ENCODE data around the gene MYADML2.

The MYADML2 gene

GRCh38 chr17:81940538-81941483 is 6.2 kb downstream of the MYADML2 start:
- Histone ChIP-seq H3K27me3 (ENCODE audit: control insufficient read depth in 1 of 2, insufficient read depth in 1 of 2, low read length in 2 of 2) (peaks cover 13 to 47% of the 10 kb centered on the region in 2 experiments), H3K9ac (ENCODE audit: low read length) (no peak overlapping the region), H3K14ac (ENCODE audit: low read length in 2 of 2) (peak overlapping the region in 1 of 2 experiments; percentile 22), H3K9me3 (ENCODE audit: control insufficient read depth, low read length) (no peaks in the 10 kb centered on the region), H3K4ac (ENCODE audit: low read depth in 1 of 2, low read length in 2 of 2) (no peak overlapping the region), H3K79me1 (replicated peaks; ENCODE audit: low read length, poor library complexity, severe bottlenecking) (peaks cover 6% of the 10 kb centered on the region), H4K91ac (ENCODE audit: low read length) (no peak overlapping the region), H4K8ac (ENCODE audit: low read length) (no peak overlapping the region), H2AFZ (ENCODE audit: low read depth, low read length) (no peak overlapping the region), H3K18ac (ENCODE audit: low read depth in 1 of 2, low read length in 2 of 2) (no peak overlapping the region), H3K36me3 (ENCODE audit: control insufficient read depth in 1 of 2, insufficient read depth in 2 of 2, low read depth in 1 of 2, low read length in 2 of 2) (no peaks in the 10 kb centered on the region), H3K23ac (ENCODE audit: low read length in 2 of 2) (no peak overlapping the region), H2BK120ac (ENCODE audit: low read depth, low read length) (no peak overlapping the region), H3K4me2 (ENCODE audit: low read length, poor library complexity, severe bottlenecking) (no peak overlapping the region), H2AK5ac (ENCODE audit: low read length, severe bottlenecking) (no peak overlapping the region), H3K4me3 (ENCODE audit: insufficient read depth in 1 of 2, low read depth in 1 of 2, low read length in 2 of 2) (no peak overlapping the region), H3K4me1 (ENCODE audit: control insufficient read depth, insufficient read depth, low read depth, low read length) (peaks cover 14% of the 10 kb centered on the region), H2BK15ac (ENCODE audit: low read depth, poor library complexity, severe bottlenecking) (no peak overlapping the region), H2BK12ac (ENCODE audit: low read length in 2 of 2) (peak overlapping the region in 1 of 2 experiments; percentile 31), H3K27ac (ENCODE audit: low read length, poor library complexity, severe bottlenecking) (no peak overlapping the region), H2BK5ac (ENCODE audit: low read depth, low read length, poor library complexity, severe bottlenecking) (no peak overlapping the region)
- 95% methylated on average over 56 of the region's 56 CpGs for WGBS
- no peak for DNase-seq

- H3K9me3 ChIP-seq (ENCODE audit: control insufficient read depth, low read length) = no peaks in the 10 kb centered on the region
- H2BK5ac ChIP-seq (ENCODE audit: low read depth, low read length, poor library complexity, severe bottlenecking) = no peak overlapping the region
- no peak overlapping the region for H2BK12ac ChIP-seq (ENCODE audit: low read length in 2 of 2)
- no peak overlapping the region for H3K18ac ChIP-seq (ENCODE audit: low read depth in 1 of 2, low read length in 2 of 2)
- no peak overlapping the region for H3K23ac ChIP-seq (ENCODE audit: low read length in 2 of 2)
- H3K4me1 ChIP-seq (ENCODE audit: control insufficient read depth, insufficient read depth, low read depth, low read length) = peaks cover 23% of the 10 kb centered on the region
- H4K8ac ChIP-seq (ENCODE audit: low read length) = no peak overlapping the region
- WGBS = 91% methylated on average over 21 of the region's 21 CpGs
- H3K14ac ChIP-seq (ENCODE audit: low read length in 2 of 2) = no peak overlapping the region
- no peak overlapping the region for H2BK120ac ChIP-seq (ENCODE audit: low read depth, low read length)
- peaks cover 0 to 5% of the 10 kb centered on the region in 2 experiments for H3K36me3 ChIP-seq (ENCODE audit: control insufficient read depth in 1 of 2, insufficient read depth in 2 of 2, low read depth in 1 of 2, low read length in 2 of 2)
- no peak overlapping the region for H2AK5ac ChIP-seq (ENCODE audit: low read length, severe bottlenecking)
- no peak overlapping the region for H3K4me3 ChIP-seq (ENCODE audit: insufficient read depth in 1 of 2, low read depth in 1 of 2, low read length in 2 of 2)
- DNase-seq = no peak
- peaks cover 14% of the 10 kb centered on the region for H3K79me1 ChIP-seq (replicated peaks; ENCODE audit: low read length, poor library complexity, severe bottlenecking)
- no peak overlapping the region for H3K27ac ChIP-seq (ENCODE audit: low read length, poor library complexity, severe bottlenecking)
- no peak overlapping the region for H3K4me2 ChIP-seq (ENCODE audit: low read length, poor library complexity, severe bottlenecking)
- no peak overlapping the region for H3K4ac ChIP-seq (ENCODE audit: low read depth in 1 of 2, low read length in 2 of 2)
- H3K9ac ChIP-seq (ENCODE audit: low read length) = no peak overlapping the region
- H4K91ac ChIP-seq (ENCODE audit: low read length) = no peak overlapping the region
- H2AFZ ChIP-seq (ENCODE audit: low read depth, low read length) = no peak overlapping the region
- H2BK15ac ChIP-seq (ENCODE audit: low read depth, poor library complexity, severe bottlenecking) = no peak overlapping the region
- H3K27me3 ChIP-seq (ENCODE audit: control insufficient read depth in 1 of 2, insufficient read depth in 1 of 2, low read length in 2 of 2) = peaks cover 13 to 46% of the 10 kb centered on the region in 2 experiments
Observed at GRCh38 chr17:81939881-81940385, 7.1 kb downstream of the MYADML2 start.

GRCh38 chr17:81939218-81939617 is 7.8 kb downstream of the MYADML2 start:
- H2AFZ ChIP-seq (ENCODE audit: low read depth, low read length) = no peak overlapping the region
- H3K9me3 ChIP-seq (ENCODE audit: control insufficient read depth, low read length) = no peaks in the 10 kb centered on the region
- H3K4me3 ChIP-seq (ENCODE audit: insufficient read depth in 1 of 2, low read depth in 1 of 2, low read length in 2 of 2) = no peak overlapping the region
- H2BK15ac ChIP-seq (ENCODE audit: low read depth, poor library complexity, severe bottlenecking) = no peak overlapping the region
- H3K27me3 ChIP-seq (ENCODE audit: control insufficient read depth in 1 of 2, insufficient read depth in 1 of 2, low read length in 2 of 2) = peaks cover 13 to 39% of the 10 kb centered on the region in 2 experiments
- WGBS = 73% methylated on average over 12 of the region's 15 CpGs
- H2BK120ac ChIP-seq (ENCODE audit: low read depth, low read length) = no peak overlapping the region
- no peak overlapping the region for H4K8ac ChIP-seq (ENCODE audit: low read length)
- H3K4me2 ChIP-seq (ENCODE audit: low read length, poor library complexity, severe bottlenecking) = no peak overlapping the region
- H3K9ac ChIP-seq (ENCODE audit: low read length) = no peak overlapping the region
- no peak overlapping the region for H3K18ac ChIP-seq (ENCODE audit: low read depth in 1 of 2, low read length in 2 of 2)
- no peak overlapping the region for H4K91ac ChIP-seq (ENCODE audit: low read length)
- no peak overlapping the region for H3K23ac ChIP-seq (ENCODE audit: low read length in 2 of 2)
- peaks cover 16% of the 10 kb centered on the region for H3K79me1 ChIP-seq (replicated peaks; ENCODE audit: low read length, poor library complexity, severe bottlenecking)
- no peak overlapping the region for H2AK5ac ChIP-seq (ENCODE audit: low read length, severe bottlenecking)
- peaks cover 0 to 12% of the 10 kb centered on the region in 2 experiments for H3K36me3 ChIP-seq (ENCODE audit: control insufficient read depth in 1 of 2, insufficient read depth in 2 of 2, low read depth in 1 of 2, low read length in 2 of 2)
- DNase-seq = no peak
- no peak overlapping the region for H3K14ac ChIP-seq (ENCODE audit: low read length in 2 of 2)
- no peak overlapping the region for H3K27ac ChIP-seq (ENCODE audit: low read length, poor library complexity, severe bottlenecking)
- peaks cover 27% of the 10 kb centered on the region for H3K4me1 ChIP-seq (ENCODE audit: control insufficient read depth, insufficient read depth, low read depth, low read length)
- H3K4ac ChIP-seq (ENCODE audit: low read depth in 1 of 2, low read length in 2 of 2) = no peak overlapping the region
- H2BK5ac ChIP-seq (ENCODE audit: low read depth, low read length, poor library complexity, severe bottlenecking) = no peak overlapping the region
- no peak overlapping the region for H2BK12ac ChIP-seq (ENCODE audit: low read length in 2 of 2)

GRCh38 chr17:81935709-81936084 is 11.3 kb downstream of the MYADML2 start:
- H2BK120ac ChIP-seq (ENCODE audit: low read depth, low read length) = no peak overlapping the region
- peaks cover 4 to 35% of the 10 kb centered on the region in 2 experiments for H3K27me3 ChIP-seq (ENCODE audit: control insufficient read depth in 1 of 2, insufficient read depth in 1 of 2, low read length in 2 of 2)
- H3K4ac ChIP-seq (ENCODE audit: low read depth in 1 of 2, low read length in 2 of 2) = no peak overlapping the region
- H3K18ac ChIP-seq (ENCODE audit: low read depth in 1 of 2, low read length in 2 of 2) = peak overlapping the region in 1 of 2 experiments; percentile 25
- no peak overlapping the region for H4K8ac ChIP-seq (ENCODE audit: low read length)
- H3K9ac ChIP-seq (ENCODE audit: low read length) = no peak overlapping the region
- no peak overlapping the region for H3K27ac ChIP-seq (ENCODE audit: low read length, poor library complexity, severe bottlenecking)
- no peak overlapping the region for H3K23ac ChIP-seq (ENCODE audit: low read length in 2 of 2)
- H2AK5ac ChIP-seq (ENCODE audit: low read length, severe bottlenecking) = no peak overlapping the region
- H2AFZ ChIP-seq (ENCODE audit: low read depth, low read length) = no peak overlapping the region
- no peak overlapping the region for H2BK12ac ChIP-seq (ENCODE audit: low read length in 2 of 2)
- H2BK5ac ChIP-seq (ENCODE audit: low read depth, low read length, poor library complexity, severe bottlenecking) = no peak overlapping the region
- H3K4me2 ChIP-seq (ENCODE audit: low read length, poor library complexity, severe bottlenecking) = peak overlapping the region; percentile 0
- H3K36me3 ChIP-seq (ENCODE audit: control insufficient read depth in 1 of 2, insufficient read depth in 2 of 2, low read depth in 1 of 2, low read length in 2 of 2) = peaks cover 0 to 36% of the 10 kb centered on the region in 2 experiments
- H3K4me1 ChIP-seq (ENCODE audit: control insufficient read depth, insufficient read depth, low read depth, low read length) = peaks cover 24% of the 10 kb centered on the region
- WGBS = 93% methylated on average over 6 of the region's 6 CpGs
- no peak for DNase-seq
- H2BK15ac ChIP-seq (ENCODE audit: low read depth, poor library complexity, severe bottlenecking) = no peak overlapping the region
- H3K9me3 ChIP-seq (ENCODE audit: control insufficient read depth, low read length) = no peaks in the 10 kb centered on the region
- H4K91ac ChIP-seq (ENCODE audit: low read length) = no peak overlapping the region
- peaks cover 20% of the 10 kb centered on the region for H3K79me1 ChIP-seq (replicated peaks; ENCODE audit: low read length, poor library complexity, severe bottlenecking)
- H3K14ac ChIP-seq (ENCODE audit: low read length in 2 of 2) = peak overlapping the region in 1 of 2 experiments; percentile 53
- H3K4me3 ChIP-seq (ENCODE audit: insufficient read depth in 1 of 2, low read depth in 1 of 2, low read length in 2 of 2) = no peak overlapping the region

All from mesenchymal stem cell (in vitro differentiated cells and primary cell).